ENCODE measurements around the gene CYP21A2.

- TF ChIP-seq CTCF (IDR thresholded peaks at IDR 0.05) (no peak), POLR2A (IDR thresholded peaks at IDR 0.05) (no peak), POLR2AphosphoS5 (IDR thresholded peaks at IDR 0.05) (no peak)
Measured at GRCh38 chr6:32084780-32085179, 46.6 kb downstream of the CYP21A2 start.

Measured in prostate gland (tissue), 2 donors.